BLaER1 treated with 17β-estradiol and CSF1 and Interleukin-3, amounts not matched to agents 10 nM and 100 nM (cell line): Measurements from ENCODE around the gene GRK6.

Experiments
- H3K27ac ChIP-seq, 11 experiments: shearing (Covaris generic); formaldehyde crosslinking; 2 replicates each; pipeline ENCODE4 v1.8.1; 2022
- H3K27me3 ChIP-seq, 11 experiments: shearing (Covaris generic); formaldehyde crosslinking; 2 replicates each; pipeline ENCODE4 v1.8.1; 2022
- H3K36me3 ChIP-seq, 11 experiments: shearing (Covaris generic); formaldehyde crosslinking; 2 replicates each; pipeline ENCODE4 v1.8.1; 2022
- H3K4me1 ChIP-seq, 10 experiments: shearing (Covaris generic); formaldehyde crosslinking; 2 replicates each; pipeline ENCODE4 v1.8.1; 2022
- H3K4me2 ChIP-seq, 11 experiments: shearing (Covaris generic); formaldehyde crosslinking; 2 replicates each; pipeline ENCODE4 v1.8.1; 2022
- H3K4me3 ChIP-seq, 10 experiments: shearing (Covaris generic); formaldehyde crosslinking; 2 replicates each; pipeline ENCODE4 v1.8.1; 2022
- H3K9ac ChIP-seq, 11 experiments: shearing (Covaris generic); formaldehyde crosslinking; 2 replicates each; pipeline ENCODE4 v1.8.1; 2022
- H3K9me3 ChIP-seq, 11 experiments: shearing (Covaris generic); formaldehyde crosslinking; replicated peaks in 1 of 11; 2 replicates each; pipeline ENCODE4 v1.8.1; 2022
- H4K20me1 ChIP-seq, 11 experiments: shearing (Covaris generic); formaldehyde crosslinking; 2 replicates each; pipeline ENCODE4 v1.8.1; 2022
- Cebpa-rat ChIP-seq, 11 experiments: shearing (Covaris generic); IDR thresholded peaks; 2 replicates each; pipeline ENCODE4 v1.8.1; 2022

GRK6 gene

GRCh38 chr5:177393206-177393765, 33.2 kb upstream of the GRK6 start:
- H3K9ac ChIP-seq = peak overlapping the region in 9 of 11 experiments; percentile 14 to 64 (median 45); a peak in 16 of 22 replicates

GRCh38 chr5:177393990-177394389, 32.5 kb upstream of the GRK6 start:
- no peaks in the 10 kb centered on the region for H3K9me3 ChIP-seq
- H3K27ac ChIP-seq = peak overlapping the region in 9 of 11 experiments; percentile 39 to 77 (median 63); a peak in 16 of 22 replicates
- no peak for TF ChIP-seq Cebpa-rat (IDR thresholded peaks at IDR 0.05)
- H4K20me1 ChIP-seq = peaks cover 0 to 13% (median 0%) of the 10 kb centered on the region in 11 experiments; a peak in 2 of 22 replicates
- peak overlapping the region; percentile 59 to 85 (median 81) for H3K4me2 ChIP-seq
- no peaks in the 10 kb centered on the region for H3K27me3 ChIP-seq
- H3K4me1 ChIP-seq = peaks cover 40 to 54% (median 50%) of the 10 kb centered on the region in 10 experiments
- peak overlapping the region in 8 of 11 experiments; percentile 14 to 64 (median 46); a peak in 7 of 22 replicates for H3K9ac ChIP-seq
- H3K36me3 ChIP-seq = no peaks in the 10 kb centered on the region
- H3K4me3 ChIP-seq = no peak overlapping the region

More at GRCh38 chr5:177393206-177393765, 33.2 kb upstream of the GRK6 start:
- no peaks in the 10 kb centered on the region for H3K36me3 ChIP-seq
- peak overlapping the region in 9 of 11 experiments; percentile 39 to 77 (median 63); a peak in 17 of 22 replicates for H3K27ac ChIP-seq
- H3K4me3 ChIP-seq = no peak overlapping the region; a peak in 1 of 20 replicates
- H3K9me3 ChIP-seq = no peaks in the 10 kb centered on the region
- peak overlapping the region; percentile 59 to 85 (median 81) for H3K4me2 ChIP-seq
- no peak for TF ChIP-seq Cebpa-rat (IDR thresholded peaks at IDR 0.05)
- H3K27me3 ChIP-seq = no peaks in the 10 kb centered on the region
- peaks cover 0 to 15% (median 0%) of the 10 kb centered on the region in 11 experiments; a peak in 2 of 22 replicates for H4K20me1 ChIP-seq
- H3K4me1 ChIP-seq = peaks cover 47 to 61% (median 57%) of the 10 kb centered on the region in 10 experiments

DNA sequence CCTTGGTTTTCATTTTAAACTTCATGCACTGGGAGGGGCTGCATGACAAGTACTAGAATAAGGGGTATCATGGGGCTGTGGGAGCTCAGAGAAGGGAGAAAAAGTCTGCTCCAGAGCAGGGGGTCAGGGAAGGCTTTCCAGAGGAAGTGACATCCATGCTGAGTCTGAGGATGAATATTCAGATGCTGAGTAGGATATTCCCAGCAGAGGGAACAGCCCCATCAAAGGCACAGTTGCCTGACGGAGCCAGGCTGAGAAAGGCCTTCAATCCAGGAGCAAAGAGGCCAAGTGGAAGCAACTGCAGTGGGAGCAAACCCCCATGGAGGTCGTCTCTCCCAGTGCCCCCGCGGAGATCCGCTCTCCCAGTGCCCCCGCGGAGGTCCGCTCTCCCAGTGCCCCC, 30.4 kb upstream of the GRK6 start:
- no peak overlapping the region for H3K4me2 ChIP-seq
- no peaks in the 10 kb centered on the region for H3K9me3 ChIP-seq
- H3K27me3 ChIP-seq = peaks cover 5 to 11% (median 9%) of the 10 kb centered on the region in 11 experiments; a peak in 19 of 22 replicates
- H3K27ac ChIP-seq = no peak overlapping the region
- H4K20me1 ChIP-seq = peaks cover 0 to under 1% (median 0%) of the 10 kb centered on the region in 11 experiments; a peak in 1 of 22 replicates
- H3K4me3 ChIP-seq = no peak overlapping the region
- H3K9ac ChIP-seq = no peak overlapping the region
- H3K4me1 ChIP-seq = peaks cover 24 to 45% (median 39%) of the 10 kb centered on the region in 10 experiments
- no peaks in the 10 kb centered on the region for H3K36me3 ChIP-seq
- TF ChIP-seq Cebpa-rat (IDR thresholded peaks at IDR 0.05) = no peak

GRCh38 chr5:177396807-177397206, 29.7 kb upstream of the GRK6 start:
- no peaks in the 10 kb centered on the region for H3K36me3 ChIP-seq
- H3K27me3 ChIP-seq = peaks cover 13 to 18% (median 17%) of the 10 kb centered on the region in 11 experiments
- TF ChIP-seq Cebpa-rat (IDR thresholded peaks at IDR 0.05) = no peak
- H3K27ac ChIP-seq = no peak overlapping the region
- no peak overlapping the region for H3K9ac ChIP-seq
- peaks cover 27 to 44% (median 39%) of the 10 kb centered on the region in 10 experiments for H3K4me1 ChIP-seq
- peaks cover 0 to 5% (median 0%) of the 10 kb centered on the region in 11 experiments; a peak in 1 of 22 replicates for H4K20me1 ChIP-seq
- H3K4me2 ChIP-seq = no peak overlapping the region
- no peaks in the 10 kb centered on the region for H3K9me3 ChIP-seq
- no peak overlapping the region for H3K4me3 ChIP-seq

DNA sequence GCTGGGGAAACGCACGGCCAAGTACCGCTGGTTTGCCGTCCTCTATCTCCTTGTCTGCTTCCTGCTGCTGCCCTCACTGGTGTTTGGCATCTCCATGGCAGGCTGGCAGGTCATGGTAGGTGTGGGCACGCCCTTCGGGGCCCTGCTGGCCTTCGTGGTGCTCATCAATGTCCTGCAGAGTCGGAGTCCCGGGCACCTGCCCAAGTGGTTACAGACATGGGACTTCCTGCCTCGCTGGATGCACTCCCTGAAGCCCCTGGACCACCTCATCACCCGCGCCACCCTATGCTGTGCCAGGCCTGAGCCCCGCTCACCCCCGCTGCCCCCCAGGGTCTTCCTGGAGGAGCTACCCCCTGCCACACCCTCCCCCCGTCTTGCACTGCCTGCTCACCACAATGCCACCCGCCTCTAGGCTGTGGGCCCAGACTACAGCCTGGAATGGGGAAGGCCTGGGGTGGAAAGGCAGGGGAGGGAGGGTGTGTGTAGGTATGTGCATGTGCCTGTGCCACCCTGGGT, 28.5 kb upstream of the GRK6 start:
- no peaks in the 10 kb centered on the region for H3K9me3 ChIP-seq
- no peak overlapping the region for H3K9ac ChIP-seq
- peaks cover 0 to 16% (median 0%) of the 10 kb centered on the region in 11 experiments; a peak in 2 of 22 replicates for H4K20me1 ChIP-seq
- H3K36me3 ChIP-seq = no peaks in the 10 kb centered on the region
- H3K27me3 ChIP-seq = peaks cover 24 to 29% (median 28%) of the 10 kb centered on the region in 11 experiments
- H3K4me3 ChIP-seq = no peak overlapping the region
- H3K4me1 ChIP-seq = peaks cover 30 to 45% (median 41%) of the 10 kb centered on the region in 10 experiments
- H3K4me2 ChIP-seq = no peak overlapping the region
- TF ChIP-seq Cebpa-rat (IDR thresholded peaks at IDR 0.05) = no peak
- no peak overlapping the region for H3K27ac ChIP-seq

DNA sequence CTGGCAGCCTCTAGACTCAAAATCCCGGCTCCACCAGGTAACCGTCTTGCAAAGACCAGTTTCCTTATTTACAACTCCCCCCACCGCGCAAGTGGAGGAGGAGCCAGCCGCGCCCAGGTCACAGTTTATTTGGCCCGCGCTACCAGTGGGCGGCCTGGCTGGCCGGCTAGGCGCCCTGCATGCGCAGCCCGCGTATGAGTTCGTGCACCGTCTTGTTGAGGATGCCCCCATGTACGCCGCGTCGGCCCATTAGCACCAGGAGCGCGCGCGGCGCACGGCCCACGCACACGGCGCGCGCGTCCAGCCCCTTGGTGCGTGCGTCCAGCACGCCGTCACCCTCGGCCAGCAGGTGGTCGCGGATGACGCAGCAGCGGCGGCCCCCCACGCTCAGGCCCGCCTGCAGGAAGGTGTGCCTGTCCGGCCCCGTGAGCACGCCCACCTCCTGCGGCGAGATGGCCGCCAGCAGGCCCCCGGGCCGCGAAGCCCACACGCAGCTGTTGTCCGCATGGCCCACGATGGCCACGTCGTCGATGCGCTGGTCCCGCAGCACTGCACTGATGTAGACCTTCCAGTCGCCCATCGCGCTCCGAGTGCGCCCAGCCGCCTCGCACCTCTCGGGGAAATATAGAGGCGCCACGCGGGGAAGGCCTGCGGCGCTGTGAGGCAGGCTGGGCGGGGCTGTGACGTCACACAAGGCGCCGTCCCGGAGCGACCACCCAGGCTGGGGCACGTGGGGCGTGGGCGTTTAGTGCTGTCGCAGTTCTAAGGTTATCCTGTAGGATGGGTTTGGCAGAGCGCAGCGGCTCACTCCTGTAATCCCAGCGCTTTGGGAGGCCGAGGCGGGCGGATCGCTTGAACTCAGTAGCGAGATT, 26.2 kb upstream of the GRK6 start, which contains the start of gene PFN3:
Gene PFN3, minus strand, starts transcription at position 665 of the 872 bp plus-strand sequence. Its CDS starts 85 bp downstream, at position 580.
- TF ChIP-seq Cebpa-rat (IDR thresholded peaks at IDR 0.05) = no peak
- H4K20me1 ChIP-seq = peaks cover 0 to 22% (median 0%) of the 10 kb centered on the region in 11 experiments; a peak in 2 of 22 replicates
- H3K27ac ChIP-seq = no peak within 1 kb of the TSS
- H3K36me3 ChIP-seq = no peaks in the 10 kb centered on the region
- H3K4me3 ChIP-seq = no peak within 1 kb of the TSS
- peak within 1 kb of the TSS in 10 of 11 experiments; percentile 3 to 100 (median 68); a peak in 19 of 22 replicates for H3K4me2 ChIP-seq
- H3K27me3 ChIP-seq = peaks cover 31 to 41% (median 38%) of the 10 kb centered on the region in 11 experiments
- peak within 1 kb of the TSS in 2 of 11 experiments; percentile 29 to 36; a peak in 2 of 22 replicates for H3K9ac ChIP-seq
- peaks cover 31 to 54% (median 49%) of the 10 kb centered on the region in 10 experiments for H3K4me1 ChIP-seq
- no peaks in the 10 kb centered on the region for H3K9me3 ChIP-seq

GRCh38 chr5:177402271-177403043, 24.0 kb upstream of the GRK6 start:
- Histone ChIP-seq H3K4me1 (peaks cover 42 to 68% (median 62%) of the 10 kb centered on the region in 10 experiments), H3K9me3 (no peaks in the 10 kb centered on the region), H3K4me2 (peak overlapping the region; percentile 97 to 100 (median 99)), H3K9ac (peak overlapping the region in 10 of 11 experiments; percentile 23 to 82 (median 73); a peak in 12 of 22 replicates), H3K36me3 (no peaks in the 10 kb centered on the region), H3K27ac (no peak overlapping the region), H3K4me3 (peak overlapping the region; percentile 57 to 75 (median 66)), H4K20me1 (peaks cover 0 to 22% (median 0%) of the 10 kb centered on the region in 11 experiments; a peak in 2 of 22 replicates), H3K27me3 (peaks cover 31 to 41% (median 38%) of the 10 kb centered on the region in 11 experiments)
- no peak for TF ChIP-seq Cebpa-rat (IDR thresholded peaks at IDR 0.05)
